K562 (cell line): ENCODE results near the gene BCL2L12.

ENCODE experiments used
- SMC3 ChIP-seq: conservative IDR thresholded peaks from 2 replicates; pipeline ENCODE4 v1.6.1; 2011; ENCODE audit warnings: low read depth, low read length, improper control_type of control experiment; ENCODE audit not compliant: insufficient read depth
- TF ChIP-seq, protein P1 (sequence below): sonication (generic); formaldehyde crosslinking; IDR thresholded peaks from 2 replicates; pipeline ENCODE4 v1.8.0; 2023; ENCODE audit warnings: missing genetic modification reagents, mild to moderate bottlenecking, borderline replicate concordance

DNA sequence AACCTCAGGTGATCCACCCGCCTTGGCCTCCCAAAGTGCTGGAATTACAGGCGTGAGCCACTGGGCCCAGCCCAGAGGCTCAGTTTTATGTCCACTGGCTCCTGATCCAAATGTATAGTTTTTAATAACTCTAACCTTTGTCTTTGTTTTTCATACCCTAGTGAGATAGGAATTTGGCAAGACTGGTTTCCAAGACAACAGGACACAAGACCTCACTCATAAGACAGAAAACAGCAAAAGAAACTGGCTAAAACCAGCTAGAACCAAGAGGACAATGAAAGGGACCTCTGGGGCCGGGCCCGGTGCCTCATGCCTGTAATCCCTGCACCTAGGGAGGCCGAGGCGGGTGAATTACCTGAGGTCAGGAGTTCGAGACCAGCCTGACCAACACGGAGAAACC lies 52.8 kb downstream of the BCL2L12 start:
- no peak for TF ChIP-seq SMC3
- TF ChIP-seq, protein P1, sequence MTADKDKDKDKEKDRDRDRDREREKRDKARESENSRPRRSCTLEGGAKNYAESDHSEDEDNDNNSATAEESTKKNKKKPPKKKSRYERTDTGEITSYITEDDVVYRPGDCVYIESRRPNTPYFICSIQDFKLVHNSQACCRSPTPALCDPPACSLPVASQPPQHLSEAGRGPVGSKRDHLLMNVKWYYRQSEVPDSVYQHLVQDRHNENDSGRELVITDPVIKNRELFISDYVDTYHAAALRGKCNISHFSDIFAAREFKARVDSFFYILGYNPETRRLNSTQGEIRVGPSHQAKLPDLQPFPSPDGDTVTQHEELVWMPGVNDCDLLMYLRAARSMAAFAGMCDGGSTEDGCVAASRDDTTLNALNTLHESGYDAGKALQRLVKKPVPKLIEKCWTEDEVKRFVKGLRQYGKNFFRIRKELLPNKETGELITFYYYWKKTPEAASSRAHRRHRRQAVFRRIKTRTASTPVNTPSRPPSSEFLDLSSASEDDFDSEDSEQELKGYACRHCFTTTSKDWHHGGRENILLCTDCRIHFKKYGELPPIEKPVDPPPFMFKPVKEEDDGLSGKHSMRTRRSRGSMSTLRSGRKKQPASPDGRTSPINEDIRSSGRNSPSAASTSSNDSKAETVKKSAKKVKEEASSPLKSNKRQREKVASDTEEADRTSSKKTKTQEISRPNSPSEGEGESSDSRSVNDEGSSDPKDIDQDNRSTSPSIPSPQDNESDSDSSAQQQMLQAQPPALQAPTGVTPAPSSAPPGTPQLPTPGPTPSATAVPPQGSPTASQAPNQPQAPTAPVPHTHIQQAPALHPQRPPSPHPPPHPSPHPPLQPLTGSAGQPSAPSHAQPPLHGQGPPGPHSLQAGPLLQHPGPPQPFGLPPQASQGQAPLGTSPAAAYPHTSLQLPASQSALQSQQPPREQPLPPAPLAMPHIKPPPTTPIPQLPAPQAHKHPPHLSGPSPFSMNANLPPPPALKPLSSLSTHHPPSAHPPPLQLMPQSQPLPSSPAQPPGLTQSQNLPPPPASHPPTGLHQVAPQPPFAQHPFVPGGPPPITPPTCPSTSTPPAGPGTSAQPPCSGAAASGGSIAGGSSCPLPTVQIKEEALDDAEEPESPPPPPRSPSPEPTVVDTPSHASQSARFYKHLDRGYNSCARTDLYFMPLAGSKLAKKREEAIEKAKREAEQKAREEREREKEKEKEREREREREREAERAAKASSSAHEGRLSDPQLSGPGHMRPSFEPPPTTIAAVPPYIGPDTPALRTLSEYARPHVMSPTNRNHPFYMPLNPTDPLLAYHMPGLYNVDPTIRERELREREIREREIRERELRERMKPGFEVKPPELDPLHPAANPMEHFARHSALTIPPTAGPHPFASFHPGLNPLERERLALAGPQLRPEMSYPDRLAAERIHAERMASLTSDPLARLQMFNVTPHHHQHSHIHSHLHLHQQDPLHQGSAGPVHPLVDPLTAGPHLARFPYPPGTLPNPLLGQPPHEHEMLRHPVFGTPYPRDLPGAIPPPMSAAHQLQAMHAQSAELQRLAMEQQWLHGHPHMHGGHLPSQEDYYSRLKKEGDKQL (CRISPR knock-in tag), result no peak
